Spinal cord (tissue), 10 donors: Measurements from ENCODE around the gene ZNF830. TPM values are rescaled to one million over a fixed set of nuclear protein-coding genes. Genes with fewer than 3 reads are reported as not detected.

Experiments used
- DNase-seq, 6 donors: peaks; one replicate each; pipeline versions ENCODE4 v3.0.0 to v3.0.0-alpha.2; 2013 to 2015; ENCODE audit warnings: low spot score in 6 of 6, low read depth in 4 of 6
- H3K27ac ChIP-seq: one replicate; pipeline ENCODE4 v1.5.1; 2013; ENCODE audit warnings: low read depth, low read length, control low read depth
- H3K27me3 ChIP-seq: one replicate; pipeline ENCODE4 v1.6.1; 2013; ENCODE audit warnings: low read length; ENCODE audit not compliant: control insufficient read depth, insufficient read depth
- H3K36me3 ChIP-seq: one replicate; pipeline ENCODE4 v1.6.1; 2013; ENCODE audit warnings: low read length; ENCODE audit not compliant: control insufficient read depth, insufficient read depth
- H3K4me1 ChIP-seq: one replicate; pipeline ENCODE4 v1.6.1; 2013; ENCODE audit warnings: low read length; ENCODE audit not compliant: control insufficient read depth, insufficient read depth
- H3K4me3 ChIP-seq: one replicate; pipeline ENCODE4 v1.5.1; 2013; ENCODE audit warnings: low read depth, low read length, control low read depth
- H3K9me3 ChIP-seq: one replicate; pipeline ENCODE4 v1.6.1; 2013; ENCODE audit warnings: low read length; ENCODE audit not compliant: control insufficient read depth, insufficient read depth
- WGBS: methylation state at CpG from one replicate; pipeline ENCODE4 v1.1.5; 2013; ENCODE audit warnings: missing lambda C conversion rate; ENCODE audit not compliant: insufficient coverage; 5-methylcytosine and 5-hydroxymethylcytosine counted together
- polyA plus RNA-seq, 2 donors: library from polyadenylated mRNA; unstranded; fragments of 120-200 nt; gene quantifications; one replicate each; pipeline ENCODE4 v1.2.1, GENCODE V29; 2013; ENCODE audit not compliant: insufficient read length in 2 of 2
- total RNA-seq, 2 donors: library from RNA; depleted of rRNA in 1 of 2; stranded (reverse); fragments of 120-200 nt in 1 of 2; fragments of >200 nt in 1 of 2; gene quantifications; one replicate each; pipeline versions ENCODE4 v1.2.3 to v1.2.4, GENCODE V29; 2013 to 2014
- donor health status: healthy.

The ZNF830 gene
- total and polyA plus RNA-seq, 4 donors, result 12.5 to 24.7 (median 18.5) TPM

- DNase-seq, result no peak
- WGBS, result 91% methylated on average over 15 of the region's 15 CpGs
- Histone ChIP-seq H3K36me3 (peaks cover 61% of the 10 kb centered on the region), H3K9me3 (no peaks in the 10 kb centered on the region), H3K4me3 (no peak overlapping the region), H3K27me3 (no peaks in the 10 kb centered on the region), H3K27ac (no peak overlapping the region), H3K4me1 (peaks cover 15% of the 10 kb centered on the region)
Observed at GRCh38 chr17:35002876-35003551, 41.7 kb downstream of the ZNF830 start.

GRCh38 chr17:35003778-35004177 lies 42.4 kb downstream of the ZNF830 start:
- no peak overlapping the region for H3K4me3 ChIP-seq
- H3K36me3 ChIP-seq, result peaks cover 58% of the 10 kb centered on the region
- no peaks in the 10 kb centered on the region for H3K9me3 ChIP-seq
- H3K27ac ChIP-seq, result no peak overlapping the region
- WGBS, result no CpG with 5 or more reads among the region's 4 CpGs
- peaks cover 9% of the 10 kb centered on the region for H3K4me1 ChIP-seq
- H3K27me3 ChIP-seq, result no peaks in the 10 kb centered on the region
- DNase-seq, result no peak

GRCh38 chr17:35006345-35006744 lies 45.0 kb downstream of the ZNF830 start:
- WGBS, result 90% methylated on average over 4 of the region's 4 CpGs
- no peak for DNase-seq
- H3K27ac ChIP-seq, result no peak overlapping the region
- H3K4me1 ChIP-seq, result peaks cover 9% of the 10 kb centered on the region
- H3K27me3 ChIP-seq, result no peaks in the 10 kb centered on the region
- peaks cover 45% of the 10 kb centered on the region for H3K36me3 ChIP-seq
- H3K9me3 ChIP-seq, result no peaks in the 10 kb centered on the region
- no peak overlapping the region for H3K4me3 ChIP-seq

- Histone ChIP-seq H3K27me3 (no peaks in the 10 kb centered on the region), H3K9me3 (no peaks in the 10 kb centered on the region), H3K4me3 (no peak overlapping the region), H3K4me1 (peaks cover 9% of the 10 kb centered on the region), H3K36me3 (peaks cover 43% of the 10 kb centered on the region), H3K27ac (no peak overlapping the region)
- no peak for DNase-seq
- WGBS, result 60% methylated on average over 1 of the region's 1 CpG
Observed at GRCh38 chr17:35006961-35007360, 45.6 kb downstream of the ZNF830 start.

GRCh38 chr17:35010093-35010492 lies 48.8 kb downstream of the ZNF830 start:
- WGBS, result 86% methylated on average over 1 of the region's 3 CpGs
- H3K36me3 ChIP-seq, result peaks cover 22% of the 10 kb centered on the region
- no peaks in the 10 kb centered on the region for H3K9me3 ChIP-seq
- H3K27ac ChIP-seq, result no peak overlapping the region
- H3K4me1 ChIP-seq, result peaks cover 9% of the 10 kb centered on the region
- no peaks in the 10 kb centered on the region for H3K27me3 ChIP-seq
- H3K4me3 ChIP-seq, result no peak overlapping the region
- DNase-seq, result no peak

GRCh38 chr17:35011671-35012216 lies 50.4 kb downstream of the ZNF830 start:
- DNase-seq, result no peak
- Histone ChIP-seq H3K9me3 (no peaks in the 10 kb centered on the region), H3K36me3 (peaks cover 24% of the 10 kb centered on the region), H3K27me3 (no peaks in the 10 kb centered on the region), H3K27ac (no peak overlapping the region), H3K4me3 (no peak overlapping the region), H3K4me1 (peaks cover 9% of the 10 kb centered on the region)
- 66% methylated on average over 5 of the region's 5 CpGs for WGBS

Other genes starting within 250 kb of the ZNF830 start
- gene CCT6B, start 80 bp upstream of the ZNF830 start, total RNA-seq, result 1 to 10 TPM; 5.2 to 5.3 TPM
- gene CCT6B, start 80 bp upstream of the ZNF830 start, polyA plus RNA-seq, result 1 to 10 TPM; 2.7 to 4.2 TPM
- 10 to 100 TPM; 31.1 to 37.0 TPM for gene LIG3, start 19.0 kb downstream of the ZNF830 start, total RNA-seq
- gene LIG3, start 19.0 kb downstream of the ZNF830 start, polyA plus RNA-seq, result 10 to 100 TPM; 35.0 to 35.1 TPM
- gene RFFL, start 102.2 kb downstream of the ZNF830 start, total RNA-seq, result 10 to 100 TPM; 12.9 to 16.6 TPM
- gene RFFL, start 102.2 kb downstream of the ZNF830 start, polyA plus RNA-seq, result 10 to 100 TPM; 23.0 to 28.1 TPM
- 1 to 10 TPM; 7.7 to 9.1 TPM for gene RAD51D, start 158.3 kb downstream of the ZNF830 start, total RNA-seq
- gene RAD51D, start 158.3 kb downstream of the ZNF830 start, polyA plus RNA-seq, result 10 to 100 TPM; 16.4 to 19.7 TPM
- gene FNDC8, start 160.1 kb downstream of the ZNF830 start, total RNA-seq, result not detected
- gene FNDC8, start 160.1 kb downstream of the ZNF830 start, polyA plus RNA-seq, result under 1 TPM; 0.19 to 0.24 TPM
- gene NLE1, start 180.8 kb downstream of the ZNF830 start, total RNA-seq, result 10 to 100 TPM; 14.2 to 14.3 TPM
- gene NLE1, start 180.8 kb downstream of the ZNF830 start, polyA plus RNA-seq, result 10 to 100 TPM; 23.7 to 26.1 TPM
- gene UNC45B, start 186.3 kb downstream of the ZNF830 start, total RNA-seq, result under 1 TPM; 0.10 to 0.11 TPM
- under 1 TPM; 0.10 to 0.24 TPM for gene UNC45B, start 186.3 kb downstream of the ZNF830 start, polyA plus RNA-seq
- gene SLC35G3, start 232.9 kb downstream of the ZNF830 start, total RNA-seq, result not detected
- gene SLC35G3, start 232.9 kb downstream of the ZNF830 start, polyA plus RNA-seq, result not detected